HFFc6 (cell line): Measurements from ENCODE around the gene MKI67. TPM values are rescaled to one million over a fixed set of nuclear protein-coding genes. Genes with fewer than 3 reads are reported as not detected.
"Not testable (repeated sequence)": the region's sequence is repeated elsewhere in the genome, so short reads cannot be mapped to it uniquely, and the experiment has no call there.

Source experiments
- DNase-seq: peaks from one replicate; pipeline ENCODE4 v3.0.0-alpha.2; 2018
- H3K27ac Mint-ChIP-seq: 2 replicates; pipeline ENCODE4 v1.8.0; 2020; ENCODE audit warnings: mild to moderate bottlenecking, mixed read lengths
- H3K27me3 Mint-ChIP-seq: 2 replicates; pipeline ENCODE4 v1.8.0; 2021; ENCODE audit warnings: mild to moderate bottlenecking, moderate library complexity, mixed read lengths; ENCODE audit not compliant: insufficient read depth
- H3K36me3 Mint-ChIP-seq: 2 replicates; pipeline ENCODE4 v1.8.0; 2021; ENCODE audit warnings: low read depth, mixed read lengths
- H3K4me1 Mint-ChIP-seq: 2 replicates; pipeline ENCODE4 v1.8.0; 2020; ENCODE audit warnings: low read depth, mixed read lengths
- H3K4me3 Mint-ChIP-seq: 2 replicates; pipeline ENCODE4 v1.8.0; 2020; ENCODE audit warnings: mild to moderate bottlenecking, moderate library complexity, mixed read lengths
- H3K9me3 Mint-ChIP-seq: 2 replicates; pipeline ENCODE4 v1.8.0; 2020; ENCODE audit warnings: mild to moderate bottlenecking, mixed read lengths
- CTCF ChIP-seq: fragments of 200-600 bp; sonication (generic); IDR thresholded peaks from 2 replicates; pipeline ENCODE4 v1.5.0; 2021; ENCODE audit warnings: antibody characterized with exemption, mild to moderate bottlenecking
- total RNA-seq, 6 experiments: library from RNA; stranded (reverse); fragmentation: NEBNext Ultra II Directional; extraction: Animal tissue kit (Norgen Biotek cat#: 25700); gene quantifications; 2 replicates in 1 of 6; 3 replicates in 5 of 6; pipeline ENCODE4 v1.2.3, GENCODE V29; 2021

MKI67 gene
- total RNA-seq, 6 experiments from 2014 or later, result 38.2 to 77.0 (median 70.0) TPM

- Mint-ChIP-seq H3K27me3 (peaks cover 6% of the 10 kb centered on the region), H3K4me3 (no peak overlapping the region), H3K27ac (no peak overlapping the region), H3K36me3 (no peaks in the 10 kb centered on the region), H3K4me1 (peaks cover 5% of the 10 kb centered on the region), H3K9me3 (peaks cover 4% of the 10 kb centered on the region; the same call in 1 of the 2 replicates)
- TF ChIP-seq CTCF, result no peak
- DNase-seq, result no peak
These were observed 41.8 kb upstream of the MKI67 start for GRCh38 chr10:128167926-128168520.

GRCh38 chr10:128167123-128167522 is 40.9 kb upstream of the MKI67 start:
- H3K4me1 Mint-ChIP-seq, H3K36me3 Mint-ChIP-seq, H3K4me3 Mint-ChIP-seq, H3K27me3 Mint-ChIP-seq, DNase-seq, H3K27ac Mint-ChIP-seq, H3K9me3 Mint-ChIP-seq: not testable (repeated sequence)

- Mint-ChIP-seq H3K9me3 (peaks cover 4% of the 10 kb centered on the region; the same call in 1 of the 2 replicates), H3K27me3 (peaks cover 9% of the 10 kb centered on the region), H3K4me1 (no peaks in the 10 kb centered on the region), H3K36me3 (no peaks in the 10 kb centered on the region), H3K4me3 (no peak overlapping the region), H3K27ac (no peak overlapping the region)
- DNase-seq, result no peak
- no peak for TF ChIP-seq CTCF
These were observed 39.9 kb upstream of the MKI67 start for GRCh38 chr10:128166151-128166550.

- H3K4me3 Mint-ChIP-seq, result no peak overlapping the region
- H3K4me1 Mint-ChIP-seq, result no peaks in the 10 kb centered on the region
- no peak for TF ChIP-seq CTCF
- DNase-seq, result no peak
- H3K27me3 Mint-ChIP-seq, result peaks cover 12% of the 10 kb centered on the region
- H3K36me3 Mint-ChIP-seq, result no peaks in the 10 kb centered on the region
- H3K27ac Mint-ChIP-seq, result no peak overlapping the region
- peaks cover 4% of the 10 kb centered on the region; the same call in 1 of the 2 replicates for H3K9me3 Mint-ChIP-seq
These were observed 39.3 kb upstream of the MKI67 start for GRCh38 chr10:128165536-128165935.

- peaks cover 8% of the 10 kb centered on the region for H3K27me3 Mint-ChIP-seq
- no peak for DNase-seq
- H3K4me1 Mint-ChIP-seq, result no peaks in the 10 kb centered on the region
- H3K27ac Mint-ChIP-seq, result no peak overlapping the region
- H3K9me3 Mint-ChIP-seq, result no peaks in the 10 kb centered on the region; the same call in 1 of the 2 replicates
- TF ChIP-seq CTCF, result no peak
- H3K36me3 Mint-ChIP-seq, result no peaks in the 10 kb centered on the region
- H3K4me3 Mint-ChIP-seq, result no peak overlapping the region
These were observed 37.5 kb upstream of the MKI67 start for GRCh38 chr10:128163701-128164100.

- no peak for TF ChIP-seq CTCF
- no peaks in the 10 kb centered on the region for H3K36me3 Mint-ChIP-seq
- no peak overlapping the region for H3K4me3 Mint-ChIP-seq
- H3K27me3 Mint-ChIP-seq, result peaks cover 17% of the 10 kb centered on the region
- H3K27ac Mint-ChIP-seq, result no peak overlapping the region
- H3K9me3 Mint-ChIP-seq, result no peaks in the 10 kb centered on the region; the same call in 1 of the 2 replicates
- H3K4me1 Mint-ChIP-seq, result no peaks in the 10 kb centered on the region
- no peak for DNase-seq
These were observed 34.8 kb upstream of the MKI67 start for GRCh38 chr10:128161031-128161430.
